GM19193 (cell line): ENCODE results near the gene CLHC1.

ENCODE experiments used
- POLR2A ChIP-seq: IDR thresholded peaks from 4 replicates; pipeline ENCODE4 v1.6.1; 2011; ENCODE audit not compliant: insufficient read depth, insufficient read length; ENCODE audit errors: extremely low read depth

Gene CLHC1

DNA sequence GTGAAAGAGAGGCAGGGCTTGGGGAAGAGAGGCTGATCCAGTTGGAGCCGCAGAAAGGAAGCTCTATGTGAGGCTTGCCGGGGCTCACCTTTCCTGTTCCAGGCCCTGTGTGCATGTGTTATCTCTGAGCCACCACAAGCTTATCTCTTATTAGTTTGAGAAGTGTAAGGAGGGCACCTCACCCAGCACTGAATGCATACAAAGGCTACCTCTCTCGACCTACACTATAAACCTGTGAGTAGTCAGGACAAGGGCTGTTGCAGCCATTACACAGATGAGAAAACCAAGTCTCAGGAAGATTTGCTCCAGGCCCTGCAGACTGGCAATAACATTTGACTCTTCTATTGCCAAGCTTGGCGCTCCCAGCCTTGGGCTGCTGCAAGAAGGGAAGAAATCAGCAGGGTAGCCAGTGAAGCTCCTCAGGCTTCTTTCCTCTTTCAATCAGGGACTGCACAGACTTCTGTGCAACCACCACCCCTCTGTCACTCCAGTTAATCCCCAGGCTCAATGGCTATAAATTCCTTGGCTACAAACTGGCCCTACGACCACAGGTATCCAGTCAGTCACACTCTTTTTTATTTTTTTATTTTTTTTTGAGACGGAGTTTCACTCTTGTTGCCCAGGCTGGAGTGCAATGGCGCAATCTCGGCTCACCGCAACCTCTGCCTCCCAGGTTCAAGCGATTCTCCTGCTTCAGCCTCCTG, 73.8 kb downstream of the CLHC1 start:
- no peak for TF ChIP-seq POLR2A

- no peak for TF ChIP-seq POLR2A
Observed at GRCh38 chr2:55157474-55157884, 74.6 kb downstream of the CLHC1 start.

DNA sequence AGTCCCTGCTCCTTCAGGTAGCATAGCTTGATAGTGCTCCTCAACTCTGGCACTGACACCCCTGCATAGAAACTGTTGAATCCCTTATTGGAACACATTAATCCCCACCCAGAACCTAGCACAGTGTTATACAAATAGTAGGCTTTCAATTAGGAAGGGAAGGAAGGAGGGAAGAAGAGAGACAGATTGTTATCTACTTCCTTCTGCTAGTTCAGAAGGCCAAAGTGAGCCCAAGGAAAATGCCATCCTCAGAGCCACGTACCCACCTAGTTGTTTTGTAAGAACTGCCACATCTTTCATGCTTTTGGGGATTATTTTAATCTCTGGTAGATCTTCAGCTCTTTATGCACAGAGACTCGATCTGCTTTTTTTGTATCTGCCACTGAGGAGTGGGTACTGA, 75.1 kb downstream of the CLHC1 start:
- TF ChIP-seq POLR2A: no peak

DNA sequence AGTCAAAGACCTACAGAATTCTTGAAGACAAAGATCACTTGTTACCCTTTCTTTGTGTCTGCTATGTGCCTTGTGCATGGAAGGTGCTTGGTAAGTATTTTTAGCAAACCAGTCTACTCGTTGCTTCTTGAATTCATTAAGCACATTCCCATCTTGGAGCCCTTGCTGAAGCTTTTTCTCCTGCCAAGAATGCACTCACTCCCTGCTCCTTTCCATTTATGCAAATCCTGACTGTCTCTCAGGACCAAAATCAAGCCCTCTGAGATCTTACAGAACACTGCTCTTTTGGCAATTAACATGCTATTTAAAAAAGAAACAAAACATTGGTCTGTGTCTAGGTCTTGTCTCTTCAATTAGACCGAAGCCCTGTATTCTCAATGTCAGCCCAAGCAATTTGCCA, 75.8 kb downstream of the CLHC1 start:
- no peak for TF ChIP-seq POLR2A

DNA sequence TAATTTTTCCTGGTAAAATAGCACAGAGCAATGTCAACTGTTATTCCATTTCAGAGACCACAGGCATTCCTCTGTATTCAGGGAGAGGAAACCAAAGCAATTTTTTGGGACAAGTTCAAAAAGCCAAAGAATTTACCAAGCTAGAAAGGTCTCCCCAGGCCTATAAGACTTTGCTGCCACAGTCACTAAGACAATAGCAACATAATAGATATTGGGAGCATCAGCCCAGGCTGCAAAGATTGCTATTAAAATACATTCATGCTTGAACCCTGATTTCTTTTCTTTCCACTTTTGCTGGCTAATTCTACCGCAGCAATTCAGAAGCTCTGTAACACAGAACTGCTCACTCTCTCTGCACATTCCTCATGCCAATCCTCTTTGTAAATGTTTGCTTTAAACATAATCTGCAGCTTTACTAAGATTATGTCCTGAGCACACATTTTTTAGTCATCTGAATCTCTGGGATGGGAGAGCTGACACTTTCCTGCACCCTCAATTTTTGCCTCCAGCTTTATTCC, 76.3 kb downstream of the CLHC1 start:
- TF ChIP-seq POLR2A: no peak

- no peak for TF ChIP-seq POLR2A
Observed at GRCh38 chr2:55155206-55155605, 76.9 kb downstream of the CLHC1 start.

DNA sequence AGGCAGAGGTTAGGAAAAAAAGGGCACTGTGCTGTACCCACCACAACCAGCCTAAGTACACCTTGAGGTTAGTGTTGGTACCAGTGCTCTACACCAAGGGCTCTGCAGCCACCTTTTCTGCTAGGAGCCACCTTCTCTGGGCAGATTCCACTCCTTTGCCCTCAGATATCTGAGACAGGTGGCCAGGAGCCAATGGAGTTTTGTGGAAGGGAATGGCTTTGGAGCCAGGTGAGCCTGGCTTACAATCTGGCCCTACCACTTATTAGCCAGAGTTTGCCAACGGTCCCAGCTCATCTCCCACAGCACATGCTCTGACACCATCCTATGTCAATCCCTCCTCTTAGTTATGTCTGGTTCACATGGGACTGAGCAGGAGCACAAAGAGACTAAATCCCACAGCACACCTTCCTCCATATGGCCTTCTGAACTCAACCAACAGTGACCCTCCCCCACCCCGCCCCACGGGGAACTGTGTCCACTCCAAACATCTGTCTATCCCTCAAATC, 77.5 kb downstream of the CLHC1 start:
- TF ChIP-seq POLR2A: no peak

- TF ChIP-seq POLR2A: no peak
Observed at GRCh38 chr2:55153584-55154299, 78.4 kb downstream of the CLHC1 start.

DNA sequence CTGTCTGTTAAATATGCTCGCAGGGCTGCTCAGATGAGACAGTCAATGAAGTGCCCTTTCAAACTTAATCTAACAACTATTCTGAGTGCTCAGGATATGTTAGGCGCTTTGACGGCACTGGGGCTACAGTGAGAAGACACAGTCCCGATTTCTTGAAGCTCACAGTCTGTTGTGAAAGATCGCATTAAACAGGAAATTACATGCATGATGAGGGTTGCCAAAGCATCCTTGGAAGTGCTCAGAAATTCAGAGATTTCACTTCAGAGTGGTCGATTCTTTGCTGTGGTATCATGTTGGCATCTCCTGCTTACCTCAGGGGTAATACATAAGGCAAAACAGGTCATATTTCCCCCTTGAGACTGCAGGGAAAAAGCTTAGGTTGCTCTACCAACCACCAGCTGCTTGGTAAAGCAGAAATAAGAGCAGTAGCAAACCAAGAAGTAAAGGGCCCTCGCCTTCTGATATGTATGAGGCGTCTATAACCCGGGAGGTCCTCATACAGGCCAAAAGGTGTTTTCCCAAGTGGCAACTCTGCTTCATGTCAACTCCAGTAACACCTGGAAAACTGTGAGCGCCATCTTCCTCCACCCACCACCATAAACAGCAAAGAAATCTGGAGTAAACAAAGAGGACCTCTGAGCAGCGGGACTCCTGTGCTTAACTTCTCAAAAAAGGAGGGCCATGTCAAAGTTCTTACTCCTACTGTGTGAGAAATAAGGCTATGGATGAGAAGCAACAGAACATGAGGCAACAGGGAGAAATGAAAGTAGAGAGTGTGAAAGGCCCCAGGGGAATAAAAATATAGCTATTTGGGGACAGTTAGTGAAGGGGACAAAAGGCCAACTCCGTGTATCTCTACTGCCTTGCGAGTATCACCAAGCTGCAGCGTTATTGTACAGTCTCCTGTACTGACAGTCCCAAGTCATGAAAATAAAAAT, 79.3 kb downstream of the CLHC1 start:
- no peak for TF ChIP-seq POLR2A

DNA sequence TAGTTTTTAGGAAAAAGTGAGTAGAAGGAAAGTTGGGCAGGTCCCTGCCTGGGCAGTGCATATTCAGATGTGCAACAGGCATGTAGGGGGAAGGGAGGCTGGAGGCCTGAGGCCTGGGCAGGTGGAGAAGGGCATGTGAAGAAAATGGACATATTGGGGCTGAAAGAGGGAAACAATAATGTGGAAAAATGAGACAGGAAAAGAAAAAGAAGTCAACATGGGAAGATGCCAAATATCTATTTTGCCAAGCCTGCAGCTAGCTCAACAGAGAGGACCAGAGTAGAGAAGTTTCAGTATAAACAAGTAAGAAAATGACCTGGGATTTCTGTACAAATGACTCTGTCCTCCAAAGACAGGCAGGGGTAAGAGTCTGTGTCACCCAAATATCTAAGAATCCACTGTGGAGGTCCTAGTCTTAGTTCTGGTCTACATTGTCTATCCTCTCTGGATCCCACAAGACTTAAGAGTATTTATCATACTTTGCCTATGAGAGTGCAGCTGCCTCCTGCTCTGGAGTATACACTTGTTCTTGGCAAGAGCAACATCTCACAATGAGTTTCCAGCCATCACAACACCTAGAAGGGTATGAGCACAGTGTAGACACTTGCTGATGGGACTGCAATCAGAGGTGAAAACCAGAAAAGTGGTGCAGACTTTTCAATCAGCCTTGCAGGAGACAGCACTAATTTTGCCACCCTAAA, 80.2 kb downstream of the CLHC1 start:
- no peak for TF ChIP-seq POLR2A

DNA sequence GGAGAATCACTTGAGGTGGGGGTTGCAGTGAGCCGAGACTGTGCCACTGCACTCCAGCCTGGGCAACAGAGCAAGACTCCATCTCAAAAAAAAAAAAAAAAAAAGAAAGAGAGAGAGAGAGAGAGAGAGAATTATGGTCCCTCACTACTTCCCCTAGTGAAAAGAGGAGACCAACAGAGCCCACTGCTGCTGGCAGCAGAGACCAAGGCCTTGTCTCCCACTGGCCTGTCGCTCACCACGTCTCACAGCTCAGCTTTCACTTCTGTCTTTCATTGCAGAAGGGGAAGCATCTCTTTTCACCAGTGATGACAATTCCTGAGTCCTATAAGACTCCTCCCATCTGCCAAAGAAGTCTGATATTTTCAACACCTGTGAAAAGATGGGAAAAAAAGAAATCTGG, 81.3 kb downstream of the CLHC1 start:
- no peak for TF ChIP-seq POLR2A

DNA sequence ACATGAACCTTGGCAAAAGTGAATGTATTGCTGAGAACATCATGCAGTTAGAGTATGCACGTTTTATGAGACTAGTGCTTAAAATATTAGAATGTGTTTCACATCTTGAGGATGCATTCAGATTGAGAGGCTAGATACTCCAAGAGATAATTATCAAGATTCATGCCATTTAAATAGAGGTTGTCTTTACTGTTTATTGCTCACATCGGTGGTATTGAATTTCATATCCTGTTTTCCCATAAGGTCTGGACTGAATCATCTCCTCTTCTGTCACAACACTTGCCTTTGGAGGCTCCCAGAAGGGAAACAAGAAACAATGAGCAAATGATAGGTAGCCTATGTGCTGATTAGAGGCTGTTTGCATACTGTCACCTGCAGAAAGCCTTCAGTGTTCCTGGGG, 83.8 kb downstream of the CLHC1 start:
- no peak for TF ChIP-seq POLR2A

DNA sequence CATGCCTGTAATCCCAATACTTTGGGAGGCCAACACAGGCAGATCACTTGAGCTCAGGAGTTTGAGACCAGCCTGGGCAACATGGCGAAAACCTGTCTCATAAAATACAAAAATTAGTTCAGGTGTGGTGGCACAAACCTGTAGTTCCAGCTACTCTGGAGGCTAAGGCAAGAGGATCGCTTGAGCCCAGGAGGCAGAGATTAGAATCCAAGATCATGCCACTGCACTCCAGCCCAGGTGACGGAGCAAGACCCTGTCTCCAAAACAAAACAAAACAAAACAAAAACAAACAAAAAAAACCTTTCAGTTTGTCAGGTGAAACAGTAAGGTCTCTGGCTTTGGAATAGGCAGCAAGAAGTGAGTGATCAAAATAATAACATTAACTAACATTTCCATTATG, 84.6 kb downstream of the CLHC1 start:
- no peak for TF ChIP-seq POLR2A

GRCh38 chr2:55147041-55147440, 85.1 kb downstream of the CLHC1 start:
- TF ChIP-seq POLR2A: no peak
